Progenitor cell of endocrine pancreas (in vitro differentiated cells): ENCODE data around the gene IGFBP2. TPM values are rescaled to one million over a fixed set of nuclear protein-coding genes. Genes with fewer than 3 reads are reported as not detected.
A peak's percentile ranks its signal among the peaks of the same experiment; 100 is the strongest.
"Not testable (repeated sequence)": the region's sequence is repeated elsewhere in the genome, so short reads cannot be mapped to it uniquely, and the experiment has no call there.

ENCODE experiments used
- DNase-seq: peaks from one replicate; pipeline ENCODE4 v3.0.0; 2021; ENCODE audit warnings: low spot score; ENCODE audit not compliant: unreplicated experiment
- H3K27ac Mint-ChIP-seq: 2 replicates; pipeline ENCODE4 v1.8.0; 2021; ENCODE audit warnings: mild to moderate bottlenecking, moderate library complexity, mixed read lengths
- H3K27me3 Mint-ChIP-seq: 2 replicates; pipeline ENCODE4 v1.8.0; 2021; ENCODE audit warnings: mixed read lengths
- H3K36me3 Mint-ChIP-seq: 2 replicates; pipeline ENCODE4 v1.8.0; 2022; ENCODE audit warnings: mixed read lengths; ENCODE audit not compliant: insufficient read depth
- H3K4me1 Mint-ChIP-seq: 2 replicates; pipeline ENCODE4 v1.8.0; 2021; ENCODE audit warnings: low read depth, mixed read lengths
- H3K4me3 Mint-ChIP-seq: 2 replicates; pipeline ENCODE4 v1.8.0; 2021; ENCODE audit warnings: low read depth, mild to moderate bottlenecking, moderate library complexity, mixed read lengths
- H3K9me3 Mint-ChIP-seq: 2 replicates; pipeline ENCODE4 v1.8.0; 2021; ENCODE audit warnings: low read depth, mixed read lengths
- total RNA-seq: library from RNA; stranded (reverse); gene quantifications from 2 replicates; pipeline ENCODE4 v1.2.1, GENCODE V29; 2021
- TF ChIP-seq, protein P1 (sequence below): fragments of 200-600 bp; sonication (generic); IDR thresholded peaks from one replicate; pipeline ENCODE4 v1.5.0; 2021; ENCODE audit warnings: antibody characterized with exemption, mild to moderate bottlenecking; ENCODE audit not compliant: unreplicated experiment

Gene IGFBP2
- total RNA-seq, 1 donor from 2014 or later: 249 TPM

DNA sequence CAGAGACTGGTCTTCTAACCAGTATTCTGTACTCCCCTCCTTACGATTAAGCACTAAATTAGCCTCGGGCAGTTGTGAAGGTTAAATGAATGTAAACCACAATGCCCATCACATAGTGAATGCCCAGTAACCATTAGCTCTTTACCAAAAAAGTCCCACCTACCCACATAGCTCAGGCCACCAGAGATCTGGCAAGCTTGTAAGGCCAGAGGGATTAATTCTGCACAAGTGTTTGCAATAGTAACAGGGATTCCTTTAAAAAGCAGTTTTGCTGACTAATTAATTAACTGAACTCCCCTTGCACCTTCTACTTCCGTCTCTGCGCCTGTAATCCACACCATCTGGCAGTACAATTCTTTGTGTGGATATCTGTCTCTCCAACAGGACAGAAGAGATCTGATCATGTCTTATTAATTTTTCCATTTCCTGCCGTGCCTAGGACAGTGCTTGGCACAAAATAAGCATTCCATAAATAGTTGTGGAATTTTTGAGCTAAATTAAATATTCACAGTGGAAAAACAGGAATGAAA, 36.2 kb upstream of the IGFBP2 start:
- TF ChIP-seq, protein P1, sequence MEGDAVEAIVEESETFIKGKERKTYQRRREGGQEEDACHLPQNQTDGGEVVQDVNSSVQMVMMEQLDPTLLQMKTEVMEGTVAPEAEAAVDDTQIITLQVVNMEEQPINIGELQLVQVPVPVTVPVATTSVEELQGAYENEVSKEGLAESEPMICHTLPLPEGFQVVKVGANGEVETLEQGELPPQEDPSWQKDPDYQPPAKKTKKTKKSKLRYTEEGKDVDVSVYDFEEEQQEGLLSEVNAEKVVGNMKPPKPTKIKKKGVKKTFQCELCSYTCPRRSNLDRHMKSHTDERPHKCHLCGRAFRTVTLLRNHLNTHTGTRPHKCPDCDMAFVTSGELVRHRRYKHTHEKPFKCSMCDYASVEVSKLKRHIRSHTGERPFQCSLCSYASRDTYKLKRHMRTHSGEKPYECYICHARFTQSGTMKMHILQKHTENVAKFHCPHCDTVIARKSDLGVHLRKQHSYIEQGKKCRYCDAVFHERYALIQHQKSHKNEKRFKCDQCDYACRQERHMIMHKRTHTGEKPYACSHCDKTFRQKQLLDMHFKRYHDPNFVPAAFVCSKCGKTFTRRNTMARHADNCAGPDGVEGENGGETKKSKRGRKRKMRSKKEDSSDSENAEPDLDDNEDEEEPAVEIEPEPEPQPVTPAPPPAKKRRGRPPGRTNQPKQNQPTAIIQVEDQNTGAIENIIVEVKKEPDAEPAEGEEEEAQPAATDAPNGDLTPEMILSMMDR: no peak
- Mint-ChIP-seq H3K27me3 (peaks cover 4% of the 10 kb centered on the region), H3K36me3 (no peaks in the 10 kb centered on the region), H3K9me3 (no peaks in the 10 kb centered on the region), H3K4me3 (no peak overlapping the region), H3K4me1 (no peaks in the 10 kb centered on the region), H3K27ac (no peak overlapping the region)
- DNase-seq: no peak

DNA sequence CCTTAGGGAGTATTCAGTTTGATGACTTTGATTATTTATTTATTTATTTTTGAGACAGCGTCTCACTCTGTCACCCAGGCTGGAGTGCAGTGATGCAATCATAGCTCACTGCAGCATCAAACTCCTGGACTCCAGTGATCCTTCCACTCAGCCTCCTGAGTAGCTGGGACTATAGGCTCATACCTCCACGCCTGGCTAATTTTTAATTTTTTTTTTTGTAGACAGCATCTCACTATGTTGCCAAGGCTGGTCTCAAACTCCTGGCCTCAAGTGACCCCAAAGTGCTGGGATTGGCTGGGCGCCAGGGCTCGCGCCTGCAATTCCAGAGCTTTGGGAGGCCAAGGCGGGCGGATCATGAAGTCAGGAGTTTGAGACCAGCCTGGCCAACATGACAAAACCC, 35.4 kb upstream of the IGFBP2 start:
- not testable (repeated sequence) for H3K4me1 Mint-ChIP-seq, H3K27me3 Mint-ChIP-seq, H3K4me3 Mint-ChIP-seq, H3K36me3 Mint-ChIP-seq, DNase-seq, H3K27ac Mint-ChIP-seq, H3K9me3 Mint-ChIP-seq

DNA sequence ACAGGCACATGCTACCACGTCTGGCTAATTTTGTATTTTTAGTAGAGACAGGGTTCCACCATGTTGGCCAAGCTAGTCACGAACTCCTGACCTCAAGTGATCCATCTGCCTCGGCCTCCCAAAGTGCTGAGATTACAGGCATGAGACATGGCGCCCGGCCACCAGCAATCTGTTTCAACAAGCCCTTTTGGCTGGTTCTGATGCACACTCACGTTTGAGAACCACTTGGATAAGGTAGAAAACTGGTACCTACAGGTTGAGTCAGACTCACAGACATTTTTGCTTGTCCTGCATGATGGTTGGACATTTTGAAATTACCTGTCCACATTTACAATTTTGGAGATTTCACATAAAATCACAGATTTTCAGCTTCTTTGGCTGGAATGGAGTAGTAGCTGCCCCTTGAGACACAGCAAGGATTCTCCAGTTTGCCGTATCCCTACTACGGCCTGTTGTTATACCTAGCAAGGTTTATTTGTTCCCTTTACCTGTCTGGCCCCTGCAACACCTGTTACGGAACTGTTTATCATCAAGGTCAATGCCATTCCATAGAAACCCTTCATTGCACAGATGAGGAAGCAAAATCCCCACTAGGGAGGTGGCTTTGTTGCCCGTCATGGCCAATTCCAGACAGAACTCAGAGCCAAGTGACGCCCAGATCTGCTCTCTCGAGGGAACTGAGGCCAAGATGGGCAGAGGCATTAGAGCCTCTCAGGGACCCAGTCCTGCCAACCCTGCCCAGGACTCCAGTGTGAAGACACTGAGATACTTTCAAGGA, 31.4 kb upstream of the IGFBP2 start:
- DNase-seq: no peak

DNA sequence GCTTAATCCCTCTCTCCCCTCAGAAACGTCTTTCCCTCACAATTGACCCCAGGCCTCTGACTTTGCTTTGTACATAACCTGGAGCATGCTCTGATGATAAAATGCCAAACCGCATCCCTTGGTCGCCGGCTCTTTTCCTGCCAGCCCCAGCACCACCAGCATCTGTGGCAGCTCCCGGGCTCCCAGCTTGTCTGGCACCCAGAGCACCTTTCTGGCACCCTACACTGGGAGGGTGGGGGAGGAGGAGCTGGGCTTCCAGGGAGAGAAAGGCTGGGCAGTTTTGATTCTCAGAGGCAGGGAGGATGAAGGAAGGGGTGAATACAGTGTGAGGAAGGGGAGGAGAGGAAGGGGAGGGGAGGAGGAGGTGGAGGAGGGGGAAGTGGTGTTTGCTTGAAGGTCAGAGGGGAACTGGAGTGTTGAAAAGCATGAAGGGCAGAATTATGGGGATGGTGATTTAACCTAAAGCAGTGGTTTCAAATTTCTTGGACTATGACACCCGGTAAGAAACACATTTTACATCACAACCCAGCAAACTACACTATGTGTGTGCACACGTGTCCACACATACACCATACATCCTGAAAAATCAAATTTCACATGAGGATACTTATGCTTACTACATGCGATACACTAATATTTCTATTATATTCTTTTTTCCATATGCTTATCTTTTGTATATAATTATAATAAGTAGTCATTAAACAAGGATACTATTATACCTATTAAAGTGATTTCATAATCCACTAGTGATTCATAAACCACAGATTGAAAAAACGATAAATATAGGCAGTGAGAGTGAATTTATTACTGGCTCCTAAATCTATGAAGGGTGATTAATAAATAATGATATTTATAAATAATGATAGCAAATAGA, 30.0 kb upstream of the IGFBP2 start:
- Mint-ChIP-seq H3K36me3 (no peaks in the 10 kb centered on the region), H3K9me3 (no peaks in the 10 kb centered on the region), H3K4me3 (no peak overlapping the region), H3K27ac (peak overlapping the region; percentile 6), H3K4me1 (peaks cover 25% of the 10 kb centered on the region), H3K27me3 (peaks cover 22% of the 10 kb centered on the region)
- no peak for DNase-seq
- TF ChIP-seq, protein P1: no peak

More for the DNA sequence above, 31.4 kb upstream of the IGFBP2 start:
- TF ChIP-seq, protein P1: no peak
- no peaks in the 10 kb centered on the region for H3K36me3 Mint-ChIP-seq
- H3K9me3 Mint-ChIP-seq: no peaks in the 10 kb centered on the region
- no peak overlapping the region for H3K4me3 Mint-ChIP-seq
- H3K27me3 Mint-ChIP-seq: peaks cover 8% of the 10 kb centered on the region
- peaks cover 22% of the 10 kb centered on the region for H3K4me1 Mint-ChIP-seq
- H3K27ac Mint-ChIP-seq: no peak overlapping the region

DNA sequence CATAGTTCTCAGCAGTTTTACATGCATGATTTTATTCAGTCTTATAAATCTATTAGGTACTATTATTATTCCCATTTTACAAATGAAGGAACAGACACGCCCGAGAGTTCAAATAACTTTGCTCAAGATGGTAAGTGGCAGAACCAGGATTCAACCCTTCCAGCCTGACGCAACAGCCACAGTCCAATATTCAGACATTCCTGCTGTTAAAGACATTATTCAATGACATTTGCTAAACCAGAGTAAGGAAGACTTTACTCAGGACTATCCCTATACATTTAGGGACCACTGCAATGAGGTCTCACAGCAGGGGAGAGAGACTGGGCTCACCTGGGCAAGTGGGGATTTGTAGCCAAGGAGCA, 29.4 kb upstream of the IGFBP2 start:
- H3K27ac Mint-ChIP-seq: no peak overlapping the region
- H3K4me1 Mint-ChIP-seq: peaks cover 25% of the 10 kb centered on the region

More for the DNA sequence above, 29.4 kb upstream of the IGFBP2 start:
- no peak for DNase-seq
- TF ChIP-seq, protein P1: no peak
- Mint-ChIP-seq H3K9me3 (no peaks in the 10 kb centered on the region), H3K27me3 (peaks cover 21% of the 10 kb centered on the region), H3K4me3 (no peak overlapping the region), H3K36me3 (no peaks in the 10 kb centered on the region)
